HEK293 (cell line): ENCODE data around the gene PRC1.

Experiments used
- CTCF ChIA-PET: fragments of 350-600 bp; formaldehyde crosslinking; extraction: SDS; loops from one replicate; lab custom pipeline; 2021; ENCODE audit warnings: antibody characterized with exemption; lab: Yijun Ruan, JAX
- POLR2A ChIA-PET: fragments of 300-600 bp; formaldehyde crosslinking; extraction: SDS; loops from one replicate; lab custom pipeline; 2020; ENCODE audit warnings: antibody characterized with exemption, inconsistent platforms; lab: Yijun Ruan, JAX
- H3K27ac ChIP-seq: fragments of 200-500 bp; sonication (Bioruptor generic); 2 replicates; pipeline ENCODE4 v1.5.1; 2014; ENCODE audit warnings: low read depth, low read length, control low read depth, inconsistent platforms; ENCODE audit errors: extremely low read depth
- H3K36me3 ChIP-seq, 2 experiments: fragments of 200-500 bp in 1 of 2; sonication (Bioruptor generic) in 1 of 2; 1 replicate in 1 of 2; 2 replicates in 1 of 2; pipeline ENCODE4 v1.5.1; 2014 to 2017; ENCODE audit warnings: inconsistent platforms in 2 of 2, low read length in 2 of 2; ENCODE audit not compliant: control insufficient read depth in 2 of 2, insufficient read depth in 1 of 2
- H3K4me1 ChIP-seq: fragments of 200-500 bp; sonication (Bioruptor generic); 2 replicates; pipeline ENCODE4 v1.5.1; 2014; ENCODE audit warnings: mild to moderate bottlenecking, low read length, inconsistent platforms; ENCODE audit not compliant: control insufficient read depth, insufficient read depth
- H3K4me3 ChIP-seq: 2 replicates; pipeline ENCODE4 v1.5.1; 2011; ENCODE audit warnings: low read depth, mild to moderate bottlenecking, control low read depth, low read length, moderate library complexity
- H3K9me3 ChIP-seq: fragments of 200-500 bp; sonication (Bioruptor generic); 2 replicates; pipeline ENCODE4 v1.5.1; 2014; ENCODE audit warnings: low read depth, low read length, inconsistent platforms; ENCODE audit not compliant: control insufficient read depth, insufficient read depth
- BCL11A ChIP-seq: fragments of 450-650 bp; formaldehyde crosslinking; IDR thresholded peaks from 2 replicates; pipeline ENCODE4 v1.5.1; 2016; ENCODE audit warnings: low read depth, missing biosample characterization, missing genetic modification characterization
- REST ChIP-seq: fragments of 450-650 bp; formaldehyde crosslinking; IDR thresholded peaks from 2 replicates; pipeline ENCODE4 v1.5.1; 2016; ENCODE audit warnings: missing biosample characterization, missing genetic modification characterization
- SETDB1 ChIP-seq: IDR thresholded peaks from one replicate; pipeline ENCODE4 v1.6.1; 2017; ENCODE audit warnings: mild to moderate bottlenecking, low read length, moderate library complexity, mixed read lengths; ENCODE audit not compliant: insufficient read length
- SP7 ChIP-seq: fragments of 450-650 bp; formaldehyde crosslinking; IDR thresholded peaks from 2 replicates; pipeline ENCODE4 v1.5.1; 2016; ENCODE audit warnings: missing biosample characterization, missing genetic modification characterization
- TRIM28 ChIP-seq: IDR thresholded peaks from 2 replicates; pipeline ENCODE4 v1.6.1; 2011; ENCODE audit warnings: low read length, control low read depth, borderline replicate concordance
- WT1 ChIP-seq: fragments of 450-650 bp; formaldehyde crosslinking; IDR thresholded peaks from 2 replicates; pipeline ENCODE4 v1.5.1; 2016; ENCODE audit warnings: missing biosample characterization, missing genetic modification characterization
- ZBTB17 ChIP-seq: fragments of 450-650 bp; formaldehyde crosslinking; IDR thresholded peaks from 2 replicates; pipeline ENCODE4 v1.5.1; 2016; ENCODE audit warnings: missing biosample characterization, missing genetic modification characterization
- ZBTB49 ChIP-seq: fragments of 450-650 bp; formaldehyde crosslinking; IDR thresholded peaks from 2 replicates; pipeline ENCODE4 v1.5.1; 2016; ENCODE audit warnings: missing biosample characterization, missing genetic modification characterization, low read depth
- ZFP69B ChIP-seq: fragments of 450-650 bp; formaldehyde crosslinking; IDR thresholded peaks from 2 replicates; pipeline ENCODE4 v1.5.1; 2016; ENCODE audit warnings: missing biosample characterization, missing genetic modification characterization
- ZIC2 ChIP-seq: fragments of 450-650 bp; formaldehyde crosslinking; IDR thresholded peaks from 2 replicates; pipeline ENCODE4 v1.5.1; 2016; ENCODE audit warnings: missing biosample characterization, missing genetic modification characterization
- ZNF174 ChIP-seq: fragments of 450-650 bp; formaldehyde crosslinking; IDR thresholded peaks from 2 replicates; pipeline ENCODE4 v1.5.0; 2017; ENCODE audit warnings: missing biosample characterization, mild to moderate bottlenecking, missing genetic modification characterization
- ZNF211 ChIP-seq: fragments of 450-650 bp; formaldehyde crosslinking; IDR thresholded peaks from 2 replicates; pipeline ENCODE4 v1.5.1; 2016; ENCODE audit warnings: low read depth, missing biosample characterization, missing genetic modification characterization
- ZNF239 ChIP-seq: fragments of 450-650 bp; formaldehyde crosslinking; IDR thresholded peaks from 2 replicates; pipeline ENCODE4 v1.5.1; 2016; ENCODE audit warnings: missing biosample characterization, missing genetic modification characterization
- ZNF362 ChIP-seq: fragments of 450-650 bp; formaldehyde crosslinking; IDR thresholded peaks from 2 replicates; pipeline ENCODE4 v1.5.1; 2016; ENCODE audit warnings: missing biosample characterization, missing genetic modification characterization
- ZNF37A ChIP-seq: fragments of 450-650 bp; IDR thresholded peaks from 2 replicates; pipeline ENCODE4 v1.5.1; 2018; ENCODE audit warnings: missing biosample characterization, missing genetic modification characterization
- ZNF518A ChIP-seq: fragments of 450-650 bp; formaldehyde crosslinking; conservative IDR thresholded peaks from 2 replicates; pipeline ENCODE4 v1.5.1; 2016; ENCODE audit warnings: low read depth, missing biosample characterization, missing genetic modification characterization
- ZNF544 ChIP-seq: fragments of 450-650 bp; formaldehyde crosslinking; IDR thresholded peaks from 2 replicates; pipeline ENCODE4 v1.5.0; 2017; ENCODE audit warnings: missing biosample characterization, missing genetic modification characterization
- ZNF560 ChIP-seq: fragments of 450-650 bp; formaldehyde crosslinking; IDR thresholded peaks from 2 replicates; pipeline ENCODE4 v1.5.1; 2017; ENCODE audit warnings: missing biosample characterization, missing genetic modification characterization, borderline replicate concordance
- ZNF600 ChIP-seq: fragments of 450-650 bp; formaldehyde crosslinking; IDR thresholded peaks from 2 replicates; pipeline ENCODE4 v1.5.1; 2016; ENCODE audit warnings: missing biosample characterization, missing genetic modification characterization
- ZNF677 ChIP-seq: fragments of 450-650 bp; IDR thresholded peaks from 2 replicates; pipeline ENCODE4 v1.5.0; 2018; ENCODE audit warnings: missing biosample characterization, mild to moderate bottlenecking, missing genetic modification characterization, moderate library complexity
- ZNF791 ChIP-seq: fragments of 450-650 bp; formaldehyde crosslinking; IDR thresholded peaks from 2 replicates; pipeline ENCODE4 v1.5.1; 2016; ENCODE audit warnings: missing biosample characterization, missing genetic modification characterization
- ZSCAN5A ChIP-seq: fragments of 450-650 bp; formaldehyde crosslinking; IDR thresholded peaks from 2 replicates; pipeline ENCODE4 v1.5.1; 2016; ENCODE audit warnings: missing biosample characterization, missing genetic modification characterization

Gene PRC1

GRCh38 chr15:90954712-90955623 lies 39.4 kb downstream of the PRC1 start, which contains the start of gene RCCD1:
Gene RCCD1 (plus strand): TSS chr15:90954884. CDS start chr15:90956735, 1,851 bp downstream.
- peak within 1 kb of the TSS; percentile 73 for H3K4me3 ChIP-seq
- H3K27ac ChIP-seq, result peak within 1 kb of the TSS; percentile 88
- no peaks in the 10 kb centered on the region; the same call in 1 of the 2 replicates for H3K4me1 ChIP-seq
- ChIA-PET CTCF (interaction anchor here (0.6 to 11.9 kb wide), 14 partner anchors 10 to 958 kb away, joined by 3 to 163 read pairs (median 11); partner anchors contain the start of genes HDDC3, MAN2A2, UNC45A and VPS33B), POLR2A (interaction anchor here (0.6 to 7.8 kb wide), 17 partner anchors 9 to 1949 kb away, joined by 3 to 179 read pairs (median 7); partner anchors contain the start of genes CIB1, GDPGP1, HDDC3 and MAN2A2)
- H3K36me3 ChIP-seq, result peaks cover 30 to 65% of the 10 kb centered on the region in 2 experiments
- H3K9me3 ChIP-seq, result no peaks in the 10 kb centered on the region
- peak; percentile 39 for TF ChIP-seq ZBTB17 (tag by site-specific recombination)
- no peak; the same call in 1 of the 2 replicates for TF ChIP-seq ZNF677 (tag by site-specific recombination)
- TF ChIP-seq ZNF174 (tag by site-specific recombination), result no peak
- no peak for TF ChIP-seq ZBTB49 (tag by site-specific recombination)
- TF ChIP-seq WT1 (tag by site-specific recombination), result peak; percentile 90
- no peak for TF ChIP-seq SETDB1
- TF ChIP-seq ZFP69B (tag by site-specific recombination), result peak; percentile 89
- TF ChIP-seq ZNF544 (tag by site-specific recombination), result no peak
- TF ChIP-seq ZSCAN5A, result peak; percentile 80; the same call in 1 of the 2 replicates
- TF ChIP-seq ZNF518A (tag by site-specific recombination), result no peak; the same call in 1 of the 2 replicates
- no peak for TF ChIP-seq ZNF211 (tag by site-specific recombination)
- peak; percentile 95 for TF ChIP-seq SP7 (tag by site-specific recombination)
- no peak for TF ChIP-seq ZNF239 (tag by site-specific recombination)
- TF ChIP-seq ZNF560 (tag by site-specific recombination), result no peak
- no peak for TF ChIP-seq ZNF37A (tag by site-specific recombination)
- TF ChIP-seq ZIC2 (tag by site-specific recombination), result peak; percentile 35
- no peak; the same call in 1 of the 2 replicates for TF ChIP-seq TRIM28
- TF ChIP-seq ZNF362 (tag by site-specific recombination), result no peak
- 0 out of 2 replicates have a peak, but pooled peaks have one; percentile 15 for TF ChIP-seq REST (tag by site-specific recombination)
- TF ChIP-seq BCL11A (tag by site-specific recombination), result 0 out of 2 replicates have a peak, but pooled peaks have one; percentile 9
- no peak for TF ChIP-seq ZNF791
- TF ChIP-seq ZNF600 (tag by site-specific recombination), result peak; percentile 44
